Globus pallidus (tissue), 1 donor: ENCODE results near the gene SPOCD1.

Experiments used
- DNase-seq: peaks from one replicate; pipeline ENCODE4 v3.0.0-alpha.2; 2015; ENCODE audit warnings: low spot score

Gene SPOCD1

DNA sequence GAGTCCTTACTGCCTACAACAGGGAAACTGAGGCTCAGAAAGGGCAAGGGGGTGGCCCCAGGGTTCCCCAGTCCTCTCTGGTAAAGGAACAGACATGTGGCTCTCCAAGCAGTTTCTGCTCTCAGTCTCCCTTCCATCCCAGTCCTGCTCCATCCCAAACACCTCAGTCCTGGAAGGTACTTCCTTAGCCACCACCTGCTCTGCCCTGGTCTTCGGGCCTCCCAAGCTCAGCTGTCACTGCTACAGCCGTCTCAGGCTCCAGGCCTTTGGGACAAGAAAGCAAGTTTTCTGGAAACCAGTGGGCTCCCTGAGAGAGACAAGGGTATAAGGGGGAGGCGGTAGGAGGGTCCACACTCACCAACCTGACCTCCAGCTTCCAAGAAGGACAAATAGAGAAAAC lies 28.6 kb downstream of the SPOCD1 start:
- DNase-seq, result no peak

DNA sequence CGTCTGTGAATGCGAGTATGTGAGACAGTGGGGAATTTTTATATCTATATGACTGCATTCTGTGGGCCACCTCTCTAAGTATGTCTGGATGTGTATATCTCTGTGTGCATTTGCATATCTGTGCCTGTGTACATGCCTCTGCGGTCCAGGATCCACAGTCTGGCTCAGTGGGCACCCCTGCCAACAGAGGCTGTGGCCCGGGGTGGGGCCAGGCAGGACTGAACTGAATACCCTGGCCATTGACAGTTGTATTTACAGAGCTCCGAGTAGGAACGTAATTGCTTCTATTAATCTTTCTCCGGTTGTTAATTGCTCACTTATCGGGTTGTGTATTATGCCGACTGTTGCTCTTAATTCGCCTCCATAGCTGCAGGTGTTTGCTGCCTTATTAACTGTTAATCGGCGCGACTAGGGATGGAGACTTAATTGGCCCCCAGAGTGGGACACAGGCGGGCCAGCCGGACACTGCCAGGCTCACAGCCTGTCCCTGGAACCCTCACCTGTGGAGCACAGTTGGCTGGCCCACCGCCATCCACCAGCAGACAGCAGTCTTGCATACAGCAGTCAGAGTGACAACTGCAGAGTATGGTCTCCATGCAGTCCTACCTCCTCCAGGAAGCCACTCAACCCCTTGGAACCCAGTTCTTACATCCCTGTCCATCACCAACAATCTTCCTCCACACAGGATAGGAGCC lies 29.3 kb downstream of the SPOCD1 start:
- DNase-seq, result no peak

DNA sequence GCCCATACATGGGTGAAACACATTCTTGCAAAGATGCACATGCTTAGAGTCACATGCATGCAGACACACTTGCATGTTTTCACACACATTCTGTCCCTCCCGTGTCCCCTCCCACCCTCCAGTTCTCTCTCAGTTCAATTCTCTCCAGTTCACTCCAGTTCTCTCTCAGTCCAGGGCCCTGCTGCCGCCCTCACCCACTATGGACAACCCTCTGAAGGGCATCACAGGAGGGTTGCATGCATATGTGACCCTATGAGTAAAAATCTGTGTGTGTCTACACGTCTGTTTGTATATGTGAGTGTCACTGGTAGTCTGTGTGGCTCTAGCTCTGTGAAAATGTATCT lies 29.9 kb downstream of the SPOCD1 start:
- DNase-seq, result no peak

DNA sequence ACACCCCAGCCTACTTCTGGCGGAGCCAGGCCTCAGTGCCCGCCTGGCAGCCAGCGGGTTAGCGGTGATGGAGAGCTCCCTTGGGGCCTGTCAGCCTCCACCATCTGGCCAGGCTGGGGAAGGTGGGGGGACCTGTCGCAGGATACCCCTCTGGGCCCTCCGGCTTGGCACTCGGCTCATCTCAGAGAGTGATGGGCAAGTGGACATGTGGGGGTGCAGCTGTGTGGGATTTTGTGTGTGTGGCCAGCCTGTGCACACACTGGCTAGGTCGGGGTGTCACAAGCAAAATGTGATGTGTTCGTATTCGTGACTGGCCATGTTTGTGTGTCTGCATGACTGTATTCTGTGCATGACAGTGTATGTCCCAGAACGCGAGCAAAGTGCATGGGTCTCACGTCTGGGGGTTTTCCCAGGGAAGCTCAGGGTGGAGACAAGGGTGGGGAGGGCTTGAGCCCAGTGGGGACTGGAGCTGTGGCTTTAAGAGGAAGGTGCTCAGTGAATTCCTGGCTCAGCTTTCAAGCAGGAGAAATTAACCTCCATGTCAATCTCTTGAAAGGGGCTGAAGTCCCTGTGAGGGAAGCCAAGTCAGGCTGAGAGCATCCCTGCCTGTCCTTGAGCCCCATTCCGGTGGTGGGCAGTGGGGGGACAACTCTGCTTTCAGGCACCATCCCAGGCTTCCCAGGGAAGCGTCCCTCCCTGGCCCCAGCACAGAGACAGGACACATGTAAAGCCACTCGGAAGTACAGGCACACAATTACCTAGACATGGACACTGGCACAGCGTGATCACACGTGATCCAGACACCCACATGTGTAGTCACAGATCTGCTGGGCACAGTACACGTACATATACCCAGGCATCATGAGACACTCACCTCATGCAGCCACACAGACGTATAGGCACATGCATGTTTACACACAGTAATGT lies 30.5 kb downstream of the SPOCD1 start:
- no peak for DNase-seq

DNA sequence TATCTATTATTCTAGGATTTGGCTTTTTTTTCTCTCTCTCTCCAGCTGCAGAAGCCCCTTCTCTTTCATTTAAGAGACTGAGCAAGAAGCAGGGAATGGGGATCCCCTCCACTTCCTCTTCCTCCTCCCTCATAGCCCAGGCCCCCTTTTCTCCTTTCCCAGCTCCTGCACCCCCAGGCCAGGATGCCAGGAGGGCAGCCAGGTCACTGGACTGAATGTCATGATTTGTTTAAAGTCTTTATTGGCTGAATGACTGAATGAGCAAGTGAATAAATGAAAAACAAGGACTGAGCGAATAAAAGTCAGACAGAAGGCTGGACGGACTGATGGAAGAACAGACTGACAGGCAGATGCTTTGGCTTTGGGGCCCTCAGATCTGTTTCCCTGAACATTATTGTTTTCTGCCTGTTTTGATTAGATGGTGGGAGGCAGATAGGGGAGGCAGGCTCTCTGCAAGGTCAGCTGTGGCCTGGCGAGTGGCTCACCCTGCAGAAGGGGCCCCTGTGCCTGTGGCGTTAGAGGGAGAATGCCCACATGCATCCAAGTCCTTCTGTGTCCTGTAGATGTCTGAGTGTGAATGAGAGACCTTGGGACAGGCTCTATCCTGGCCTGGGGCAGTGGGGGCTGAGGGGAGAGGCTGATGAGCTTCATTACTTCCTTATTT lies 31.3 kb downstream of the SPOCD1 start:
- no peak for DNase-seq

DNA sequence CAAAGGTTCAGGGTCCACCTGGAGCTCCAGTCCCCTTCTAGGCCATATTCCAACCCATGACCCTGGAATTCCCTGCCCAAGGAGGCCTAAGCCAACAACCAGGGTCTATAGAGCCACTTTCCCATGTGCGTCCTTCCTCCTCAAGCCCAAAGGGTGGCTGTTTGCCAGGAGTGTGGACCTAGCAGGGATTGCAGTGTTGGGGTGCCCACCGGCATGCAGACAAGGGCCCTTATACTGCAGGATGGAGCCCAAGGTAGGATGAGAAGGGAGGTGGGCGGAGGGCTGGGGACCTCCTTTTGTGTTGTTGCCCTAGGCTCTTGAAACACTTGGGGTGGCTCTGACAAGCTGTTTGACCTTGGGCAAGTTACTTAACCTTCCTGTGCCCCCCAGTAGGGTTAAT lies 32.0 kb downstream of the SPOCD1 start:
- DNase-seq, result no peak

DNA sequence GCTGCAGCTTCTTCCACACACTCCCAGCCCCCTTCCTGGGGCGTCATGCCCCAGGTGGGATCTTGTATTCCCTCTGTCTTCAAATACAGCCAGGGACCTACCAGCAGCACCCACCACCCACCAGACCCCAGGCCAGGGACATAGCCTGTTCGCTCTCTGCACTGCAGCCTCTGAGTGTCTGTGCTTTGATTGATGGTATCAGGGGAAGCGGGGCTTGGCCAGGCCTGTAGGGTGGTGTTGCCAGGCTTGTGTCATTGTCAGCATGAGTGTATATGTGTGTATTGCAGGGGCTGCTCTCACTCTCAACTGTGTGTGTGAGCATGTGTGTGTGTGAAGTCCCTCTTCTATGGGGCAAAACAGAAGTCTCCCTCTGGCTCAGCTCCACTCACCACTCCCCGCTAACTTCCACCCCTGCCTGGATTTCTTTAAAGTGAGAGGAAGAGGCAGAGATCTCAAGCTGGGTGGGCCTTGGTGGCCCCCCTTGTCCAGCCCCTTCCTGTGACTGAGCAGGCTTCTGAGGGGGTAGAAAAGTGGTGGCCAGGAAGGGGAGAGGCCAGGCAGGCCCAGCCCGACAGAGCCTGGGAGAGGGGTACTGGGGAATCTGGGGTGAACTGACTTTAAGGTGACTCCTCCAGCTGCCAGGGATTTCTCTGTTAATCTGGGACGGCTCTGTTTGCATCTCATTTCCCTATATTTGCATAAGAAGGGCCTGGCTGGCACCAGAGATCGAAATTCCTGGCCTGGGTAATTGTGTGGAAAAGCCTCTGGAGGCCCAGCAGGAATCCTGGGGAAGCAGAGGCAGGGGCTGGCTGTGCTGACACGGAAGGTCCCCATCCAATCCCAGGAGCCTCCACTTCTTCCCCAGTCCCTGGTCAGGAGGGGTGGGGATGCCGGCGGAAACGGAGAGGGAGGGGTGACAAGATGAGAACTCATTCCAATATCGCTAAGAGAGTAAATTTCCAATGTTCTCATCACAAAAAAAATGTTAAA lies 33.1 kb downstream of the SPOCD1 start:
- no peak for DNase-seq

DNA sequence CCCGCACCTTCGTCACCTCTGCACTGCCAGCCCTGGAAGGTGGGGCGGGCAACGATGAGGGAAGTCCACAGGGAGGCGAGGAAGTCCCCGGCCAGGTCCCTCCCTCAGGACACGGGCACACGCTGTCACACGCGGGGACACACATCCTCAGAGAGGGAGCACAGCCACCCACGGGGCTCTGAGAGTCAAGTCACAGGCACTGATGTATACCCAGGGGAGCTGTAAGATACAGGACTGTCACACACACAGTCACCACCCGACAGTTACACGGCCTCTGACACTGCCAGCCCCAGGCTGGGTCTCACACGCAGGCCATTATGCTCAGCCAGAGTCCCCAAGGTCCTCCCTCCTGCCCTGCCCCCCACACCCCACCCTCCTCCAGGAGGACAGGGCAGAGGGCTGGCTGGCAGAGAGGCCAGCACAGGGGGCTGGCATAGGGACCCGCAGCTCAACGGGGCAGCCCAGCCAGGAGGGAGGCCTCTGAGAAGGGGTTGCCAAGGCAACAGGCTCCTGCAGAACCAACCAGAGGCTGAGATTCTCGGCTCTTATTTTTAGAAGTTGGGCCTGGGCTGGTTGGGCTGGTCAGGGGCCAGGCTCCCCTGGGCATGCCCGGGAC lies 34.0 kb downstream of the SPOCD1 start:
- no peak for DNase-seq

DNA sequence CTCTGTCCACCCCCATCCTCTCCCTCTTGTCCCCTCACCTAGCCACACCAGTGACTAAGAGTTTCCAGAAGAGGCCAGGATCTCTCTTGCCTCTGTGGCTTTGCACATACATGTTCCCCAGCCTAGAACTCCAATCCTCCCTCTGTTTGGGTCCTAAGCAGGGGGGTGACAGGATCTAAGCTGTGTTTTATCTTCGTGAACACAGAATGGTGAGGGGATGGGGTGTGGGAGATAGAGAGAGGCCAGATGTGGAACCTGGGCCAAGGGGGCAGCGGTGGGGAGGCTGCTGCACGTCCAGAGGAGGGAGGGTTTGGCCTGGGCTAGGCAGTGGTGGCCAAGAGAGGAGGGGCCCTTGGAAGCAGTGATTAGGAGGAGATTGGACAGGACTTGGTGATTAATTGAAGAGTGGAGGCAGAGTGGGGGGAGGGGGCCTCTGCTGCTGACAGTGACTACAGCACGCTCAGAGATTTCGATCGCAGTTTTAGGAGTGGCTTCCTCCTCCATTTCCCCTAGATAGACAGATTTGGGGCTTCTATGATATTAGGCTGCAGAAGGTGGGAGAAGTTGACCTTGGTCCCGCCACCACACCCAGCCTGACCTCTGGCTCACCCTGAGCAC lies 34.6 kb downstream of the SPOCD1 start:
- DNase-seq, result no peak

DNA sequence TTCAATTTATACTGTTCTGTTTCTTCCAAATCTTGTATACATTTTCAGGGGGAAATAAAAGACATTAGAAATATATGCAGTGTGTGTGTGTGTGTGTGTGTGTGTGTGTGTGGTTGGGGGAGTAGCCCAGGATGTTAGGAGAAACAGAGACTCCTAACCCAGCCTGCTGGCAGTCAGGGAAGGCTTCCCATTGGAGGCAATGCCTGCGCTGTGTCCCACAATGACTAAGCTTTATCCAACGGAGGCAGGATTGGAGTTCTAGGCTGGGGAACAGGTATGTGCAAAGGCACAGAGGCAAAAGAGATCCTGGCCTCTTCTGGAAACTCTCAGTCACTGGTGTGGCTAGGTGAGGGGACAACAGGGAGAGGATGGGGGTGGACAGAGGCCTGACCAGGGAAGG lies 35.2 kb downstream of the SPOCD1 start:
- no peak for DNase-seq

DNA sequence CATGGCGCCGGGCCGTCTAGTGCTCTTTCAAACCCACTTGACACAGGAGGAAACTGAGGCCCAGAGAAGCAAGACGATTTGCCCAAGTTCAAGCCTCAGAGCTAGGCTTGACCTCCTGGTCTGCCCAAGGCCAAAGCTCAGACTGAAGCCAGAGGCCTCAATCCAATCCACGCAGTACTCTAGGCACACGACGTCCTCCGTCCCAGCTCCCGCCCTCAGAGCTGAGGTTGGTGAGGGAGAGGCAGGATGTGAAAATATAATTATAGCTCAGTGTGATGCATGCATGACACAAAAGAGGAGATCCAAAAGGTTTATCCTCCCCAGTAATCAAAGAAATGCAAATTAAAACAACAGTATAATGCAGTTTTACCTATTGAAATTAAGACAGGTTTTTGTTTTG lies 36.1 kb downstream of the SPOCD1 start:
- DNase-seq, result no peak

DNA sequence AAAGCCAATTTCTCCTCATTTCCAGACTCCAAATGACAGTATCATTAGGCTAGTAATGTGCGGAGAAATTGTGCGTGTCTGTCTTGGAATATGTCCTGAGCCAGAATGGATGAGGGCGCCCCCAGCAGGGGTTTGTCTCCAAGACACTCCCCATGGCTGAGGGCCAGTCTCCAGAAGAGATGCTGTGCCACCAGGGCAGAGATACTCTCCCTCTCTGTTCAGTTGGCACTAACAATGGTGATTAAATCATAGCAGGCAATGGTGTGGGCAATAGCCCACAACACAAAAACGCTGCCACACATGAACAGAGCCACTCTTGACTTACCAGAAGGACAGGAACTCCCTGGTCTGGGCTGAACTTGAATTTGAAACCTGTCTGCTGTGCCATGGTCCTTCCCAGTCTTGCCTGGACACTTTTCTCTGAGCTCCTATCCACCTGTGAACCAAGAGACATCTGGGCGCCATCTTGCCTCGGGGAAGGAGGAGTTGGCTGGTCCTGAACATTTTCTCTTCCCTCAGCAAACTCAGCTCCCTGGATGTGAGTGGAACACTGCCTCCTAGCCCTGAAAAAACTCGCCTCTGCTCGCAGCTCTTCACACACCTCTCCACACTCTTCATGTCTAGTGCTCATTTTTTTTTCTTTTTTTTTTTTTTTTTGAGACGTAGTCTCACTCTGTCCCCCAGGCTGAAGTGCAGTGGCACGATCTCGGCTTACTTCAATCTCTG lies 36.9 kb downstream of the SPOCD1 start:
- DNase-seq, result no peak

DNA sequence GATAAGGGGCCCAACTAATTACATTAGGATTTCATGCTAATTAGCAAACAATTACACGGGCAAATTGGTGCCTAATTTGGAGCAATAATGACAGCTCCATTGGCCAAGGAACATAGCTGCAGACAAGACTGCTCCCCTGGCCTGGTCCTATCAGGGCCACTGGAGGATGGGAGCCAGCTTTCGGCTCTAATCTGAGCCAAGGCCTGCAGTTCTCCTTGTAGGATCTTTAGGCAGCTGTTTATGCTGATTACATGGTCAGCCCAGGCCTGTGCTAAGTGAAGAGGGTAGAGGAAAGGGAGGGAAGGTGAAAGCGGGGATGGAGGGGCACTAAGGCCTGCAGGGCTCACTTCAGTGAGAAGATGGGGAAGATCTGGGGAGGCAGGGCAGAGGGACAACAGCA lies 39.3 kb downstream of the SPOCD1 start:
- no peak for DNase-seq

DNA sequence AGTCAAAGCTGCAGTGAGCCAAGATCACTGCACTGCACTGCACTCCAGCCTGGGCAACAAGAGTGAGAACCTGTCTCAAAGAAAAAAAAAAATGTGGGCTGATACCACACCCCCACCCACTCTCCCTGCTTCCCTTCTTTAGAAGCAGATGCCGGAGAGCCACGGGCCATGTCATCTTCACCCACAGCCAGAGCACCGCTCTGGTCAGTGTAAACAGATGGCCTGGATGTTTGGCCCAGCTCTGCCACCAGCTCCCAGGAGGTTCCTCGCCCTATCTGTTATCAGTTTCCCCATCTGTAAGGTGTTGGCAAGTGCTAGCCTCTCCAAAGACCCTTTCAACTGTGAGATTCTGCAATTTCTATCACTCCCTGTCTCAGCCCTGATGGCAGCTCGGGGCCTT lies 39.8 kb downstream of the SPOCD1 start:
- no peak for DNase-seq

DNA sequence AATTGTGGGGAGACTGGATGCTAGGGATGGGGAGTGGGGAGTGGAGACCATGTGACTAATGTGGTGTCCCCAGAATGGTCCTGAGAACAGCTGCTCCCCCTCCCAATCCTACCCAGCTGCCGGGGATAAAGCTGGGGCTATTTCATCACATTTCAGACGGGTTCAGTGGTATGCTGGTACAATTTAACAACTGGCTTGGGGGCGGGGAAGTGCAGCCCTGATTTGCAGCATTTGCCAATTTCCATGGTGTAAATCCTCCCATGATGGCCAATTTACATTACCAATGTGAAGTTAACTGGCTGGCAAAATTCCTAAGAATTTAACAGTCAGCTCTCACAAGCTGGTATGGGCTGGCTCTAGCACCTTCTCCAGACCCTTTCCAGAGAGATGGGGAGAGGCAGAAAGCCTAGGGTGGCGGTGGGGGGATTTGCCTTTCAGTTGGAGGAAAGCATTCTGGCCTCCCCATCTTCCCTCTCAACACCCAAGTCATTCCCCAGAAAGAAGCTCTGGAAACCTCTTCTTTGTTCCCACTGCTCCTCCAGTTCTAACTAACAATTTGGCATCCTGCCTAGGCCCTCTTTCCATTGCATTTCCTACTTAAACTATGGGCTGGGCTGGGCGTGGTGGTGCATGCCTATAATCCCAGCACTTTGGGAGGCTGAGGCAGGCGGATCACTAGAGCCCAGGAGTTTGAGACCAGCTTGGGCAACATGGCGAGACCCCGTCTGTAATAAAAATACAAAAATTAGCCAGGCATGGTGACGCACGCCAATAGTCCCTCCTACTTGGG lies 40.4 kb downstream of the SPOCD1 start:
- DNase-seq, result no peak

DNA sequence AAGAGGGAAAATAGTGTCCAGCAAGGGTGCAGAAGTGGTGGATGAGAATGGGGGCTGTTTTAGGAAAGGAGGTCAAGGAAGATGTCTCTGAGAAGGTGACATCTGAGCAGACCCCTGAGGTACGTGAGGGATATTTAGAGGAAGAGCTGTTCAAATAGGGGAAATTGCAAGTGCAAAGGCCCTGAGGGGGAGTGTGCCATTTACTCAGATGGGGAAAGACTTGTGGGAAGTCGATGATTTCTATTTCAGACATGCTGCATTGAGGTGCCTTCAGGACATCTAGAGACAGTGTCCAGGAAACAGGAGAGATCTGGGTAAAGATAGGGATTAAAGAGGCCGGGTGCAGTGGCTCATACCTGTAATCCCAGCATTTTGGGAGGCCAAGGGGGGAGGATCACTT lies 41.3 kb downstream of the SPOCD1 start:
- no peak for DNase-seq

DNA sequence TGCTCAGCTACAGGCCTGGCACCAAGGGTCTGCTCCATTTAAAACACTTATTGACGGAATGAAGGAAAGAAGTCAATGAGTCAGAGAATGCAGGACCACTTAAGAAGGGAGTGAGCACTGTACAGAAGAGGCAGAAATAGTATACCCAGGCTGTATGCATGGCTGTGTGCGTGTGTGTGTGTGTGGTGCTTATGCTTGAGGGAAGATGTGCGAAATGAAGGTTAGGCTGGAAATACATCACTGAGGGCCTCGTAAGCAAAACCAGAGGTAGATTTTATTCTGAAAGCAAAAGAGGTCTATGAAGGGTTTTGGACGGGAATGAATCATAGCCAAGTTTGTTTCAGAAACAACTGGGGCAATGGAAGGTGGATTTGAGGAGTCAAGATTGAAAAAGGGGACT lies 42.0 kb downstream of the SPOCD1 start:
- DNase-seq, result no peak

DNA sequence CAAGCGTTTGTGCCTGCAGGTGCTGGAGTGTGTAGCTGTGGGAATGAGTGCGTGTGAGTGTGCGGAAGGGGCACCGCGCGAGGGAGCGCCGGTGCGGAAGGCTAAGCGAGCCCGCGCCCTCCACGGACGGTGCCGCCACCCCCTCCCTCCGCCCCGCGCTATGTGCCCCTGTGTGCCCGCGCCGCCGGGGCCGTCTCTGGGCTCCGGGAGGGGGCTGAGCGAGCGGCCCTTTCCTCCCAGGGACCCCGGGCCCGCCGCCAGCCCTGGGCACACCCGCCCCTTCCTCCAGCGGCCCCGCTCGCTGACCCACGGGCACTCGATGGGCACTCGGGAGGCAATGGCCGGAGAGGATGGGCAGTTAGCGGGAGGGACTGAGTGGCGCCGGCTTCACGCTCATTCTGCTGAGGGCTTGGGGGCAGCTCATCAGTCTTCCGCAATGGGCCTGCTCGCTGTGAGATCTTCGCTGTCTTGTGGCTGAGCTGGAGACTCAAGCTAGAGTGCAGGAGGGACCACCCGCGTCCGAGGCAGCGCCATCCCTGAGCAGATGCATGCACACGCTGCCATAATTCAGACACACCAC lies 43.1 kb downstream of the SPOCD1 start:
- no peak for DNase-seq
